Neural cell (in vitro differentiated cells): ENCODE data around the gene PTPN7. TPM values are rescaled to one million over a fixed set of nuclear protein-coding genes. Genes with fewer than 3 reads are reported as not detected.

Experiments
- H2AFZ ChIP-seq: fragments of 200-600, 300-800 bp; sonication (generic), shearing (Covaris generic); 2 replicates; pipeline ENCODE4 v1.6.0; 2014; ENCODE audit warnings: low read depth, mild to moderate bottlenecking, antibody characterized with exemption, low read length, moderate library complexity
- H3F3A ChIP-seq: fragments of 200-600 bp; shearing (Covaris generic); 2 replicates; pipeline ENCODE4 v1.6.1; 2016; ENCODE audit warnings: mild to moderate bottlenecking, moderate library complexity, mixed read lengths, antibody characterized with exemption, low read length; ENCODE audit not compliant: insufficient read depth, poor library complexity, severe bottlenecking
- H3K27ac ChIP-seq: fragments of 200-600, 300-800 bp; sonication (generic), shearing (Covaris generic); 2 replicates; pipeline ENCODE4 v1.5.1; 2014; ENCODE audit warnings: mild to moderate bottlenecking, low read length, moderate library complexity
- H3K27me3 ChIP-seq: fragments of 300-800, 200-600 bp; sonication (generic), shearing (Covaris generic); 2 replicates; pipeline ENCODE4 v1.6.0; 2014; ENCODE audit warnings: mild to moderate bottlenecking, low read depth, low read length, moderate library complexity; ENCODE audit not compliant: insufficient read depth
- H3K36me3 ChIP-seq: fragments of 300-800, 200-600 bp; sonication (generic), shearing (Covaris generic); 2 replicates; pipeline ENCODE4 v1.5.1; 2014; ENCODE audit warnings: mild to moderate bottlenecking, antibody characterized with exemption, low read length, moderate library complexity; ENCODE audit not compliant: insufficient read depth
- H3K4me2 ChIP-seq: fragments of 300-800, 200-600 bp; sonication (generic), shearing (Covaris generic); 2 replicates; pipeline ENCODE4 v1.6.0; 2014; ENCODE audit warnings: mild to moderate bottlenecking, low read length
- H3K4me3 ChIP-seq: fragments of 300-800, 200-600 bp; sonication (generic), shearing (Covaris generic); 2 replicates; pipeline ENCODE4 v1.5.1; 2014; ENCODE audit warnings: mild to moderate bottlenecking, low read length, moderate library complexity
- H3K79me2 ChIP-seq: fragments of 200-600 bp; shearing (Covaris generic); replicated peaks from 2 replicates; pipeline ENCODE4 v1.6.0; 2014; ENCODE audit warnings: mild to moderate bottlenecking, low read length, moderate library complexity; ENCODE audit not compliant: insufficient read depth
- H3K9ac ChIP-seq: fragments of 300-800, 200-600 bp; sonication (generic), shearing (Covaris generic); 2 replicates; pipeline ENCODE4 v1.6.1; 2016; ENCODE audit warnings: mild to moderate bottlenecking, low read length, mixed read lengths
- H3K9me2 ChIP-seq: fragments of 200-600 bp; shearing (Covaris generic); 2 replicates; pipeline ENCODE4 v1.6.1; 2016; ENCODE audit warnings: mild to moderate bottlenecking, low read length, mixed read lengths; ENCODE audit not compliant: insufficient read depth
- H3K9me3 ChIP-seq: fragments of 200-600, 300-800 bp; sonication (generic), shearing (Covaris generic); 2 replicates; pipeline ENCODE4 v1.6.1; 2016; ENCODE audit warnings: mild to moderate bottlenecking, mixed run types, low read length, moderate library complexity, mixed read lengths
- H4K20me1 ChIP-seq: fragments of 200-600 bp; shearing (Covaris generic); 2 replicates; pipeline ENCODE4 v1.6.1; 2016; ENCODE audit warnings: mild to moderate bottlenecking, mixed run types; ENCODE audit not compliant: insufficient read depth
- CTCF ChIP-seq: fragments of 450-650 bp; IDR thresholded peaks from 2 replicates; pipeline ENCODE4 v1.5.1; 2014; ENCODE audit warnings: antibody characterized with exemption, mild to moderate bottlenecking, moderate library complexity; ENCODE audit not compliant: poor library complexity, severe bottlenecking
- EP300 ChIP-seq: fragments of 450-650 bp; conservative IDR thresholded peaks from 2 replicates; pipeline ENCODE4 v1.6.1; 2014; ENCODE audit warnings: antibody characterized with exemption, mild to moderate bottlenecking, moderate library complexity; ENCODE audit not compliant: poor library complexity, severe bottlenecking
- EZH2 ChIP-seq: fragments of 200-600, 300-800 bp; shearing (Covaris generic), sonication (generic); IDR thresholded peaks from 2 replicates; pipeline ENCODE4 v1.6.1; 2014; ENCODE audit warnings: antibody characterized with exemption, low read length, borderline replicate concordance, mild to moderate bottlenecking; ENCODE audit not compliant: insufficient read depth, poor library complexity, severe bottlenecking
- MXI1 ChIP-seq: fragments of 450-650 bp; conservative IDR thresholded peaks from 2 replicates; pipeline ENCODE4 v1.6.1; 2014; ENCODE audit warnings: antibody characterized with exemption, mild to moderate bottlenecking; ENCODE audit not compliant: poor library complexity, severe bottlenecking
- POLR2AphosphoS5 ChIP-seq: IDR thresholded peaks from 2 replicates; pipeline ENCODE4 v1.6.1; 2012
- RAD21 ChIP-seq: fragments of 450-650 bp; conservative IDR thresholded peaks from 2 replicates; pipeline ENCODE4 v1.6.1; 2014; ENCODE audit warnings: antibody characterized with exemption, mild to moderate bottlenecking, moderate library complexity
- REST ChIP-seq: IDR thresholded peaks from 2 replicates; pipeline ENCODE4 v1.6.1; 2012; ENCODE audit warnings: borderline replicate concordance
- SMC3 ChIP-seq: fragments of 450-650 bp; conservative IDR thresholded peaks from 2 replicates; pipeline ENCODE4 v1.6.1; 2014; ENCODE audit warnings: antibody characterized with exemption, mild to moderate bottlenecking, moderate library complexity; ENCODE audit not compliant: poor library complexity
- TAF1 ChIP-seq: IDR thresholded peaks from 2 replicates; pipeline ENCODE4 v1.6.1; 2012; ENCODE audit warnings: low read depth
- polyA plus RNA-seq: library from polyadenylated mRNA; depleted of rRNA; stranded (reverse); fragments of >200 nt; gene quantifications from 2 replicates; pipeline ENCODE4 v1.2.3, GENCODE V29; 2014

The PTPN7 gene
- polyA plus RNA-seq, 1 donor from 2014 or later = 2.1 TPM

- no peaks in the 10 kb centered on the region for H3K9me3 ChIP-seq
- no peak overlapping the region for H3K4me3 ChIP-seq
- H3K9ac ChIP-seq = no peak overlapping the region
- no peaks in the 10 kb centered on the region for H3K36me3 ChIP-seq
- H3F3A ChIP-seq = no peaks in the 10 kb centered on the region
- no peaks in the 10 kb centered on the region for H4K20me1 ChIP-seq
- H3K4me2 ChIP-seq = no peak overlapping the region
- TF ChIP-seq EZH2 (no peak), POLR2AphosphoS5 (no peak), CTCF (no peak), TAF1 (no peak), MXI1 (no peak), EP300 (no peak), RAD21 (no peak), REST (no peak), SMC3 (no peak)
- H3K27me3 ChIP-seq = no peaks in the 10 kb centered on the region
- no peak overlapping the region for H2AFZ ChIP-seq
- H3K27ac ChIP-seq = no peak overlapping the region
- no peaks in the 10 kb centered on the region for H3K79me2 ChIP-seq
- H3K9me2 ChIP-seq = no peaks in the 10 kb centered on the region
Measured at GRCh38 chr1:202171292-202172014, 11.1 kb upstream of the PTPN7 start.

GRCh38 chr1:202170726-202171125, 10.3 kb upstream of the PTPN7 start:
- H3F3A ChIP-seq = no peaks in the 10 kb centered on the region
- no peak overlapping the region for H2AFZ ChIP-seq
- H3K4me2 ChIP-seq = no peak overlapping the region
- H3K36me3 ChIP-seq = no peaks in the 10 kb centered on the region
- no peak overlapping the region for H3K4me3 ChIP-seq
- no peaks in the 10 kb centered on the region for H3K9me2 ChIP-seq
- H4K20me1 ChIP-seq = no peaks in the 10 kb centered on the region
- TF ChIP-seq RAD21 = no peak
- TF ChIP-seq REST = no peak
- no peak for TF ChIP-seq CTCF
- no peak for TF ChIP-seq EP300
- no peak for TF ChIP-seq SMC3
- TF ChIP-seq MXI1 = no peak
- TF ChIP-seq TAF1 = no peak
- TF ChIP-seq POLR2AphosphoS5 = no peak
- no peak for TF ChIP-seq EZH2
- no peaks in the 10 kb centered on the region for H3K27me3 ChIP-seq
- H3K79me2 ChIP-seq = no peaks in the 10 kb centered on the region
- H3K9me3 ChIP-seq = no peaks in the 10 kb centered on the region
- no peak overlapping the region for H3K27ac ChIP-seq
- H3K9ac ChIP-seq = no peak overlapping the region
